Measurements from ENCODE around the gene GMPPA. TPM values are rescaled to one million over a fixed set of nuclear protein-coding genes. Genes with fewer than 3 reads are reported as not detected.

Gene GMPPA
- total and polyA plus RNA-seq, 10 donors: 21.2 to 45.5 (median 29.8) TPM

DNA sequence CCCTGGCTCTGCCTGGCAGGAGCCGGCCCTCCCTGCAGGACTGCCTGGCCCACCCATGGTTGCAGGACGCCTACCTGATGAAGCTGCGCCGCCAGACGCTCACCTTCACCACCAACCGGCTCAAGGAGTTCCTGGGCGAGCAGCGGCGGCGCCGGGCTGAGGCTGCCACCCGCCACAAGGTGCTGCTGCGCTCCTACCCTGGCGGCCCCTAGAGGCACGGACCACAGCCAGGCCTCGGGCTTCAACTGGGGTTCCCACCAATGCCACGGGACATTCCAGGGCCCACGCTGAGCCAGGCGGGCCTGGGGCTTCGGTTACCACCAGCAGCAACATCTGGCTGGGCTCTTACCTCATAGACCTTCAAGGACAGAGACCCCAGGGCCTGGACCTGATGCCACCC is 6.1 kb upstream of the GMPPA start:
- H3K9me3 ChIP-seq: no peaks in the 10 kb centered on the region
- TF ChIP-seq POLR2AphosphoS5 (IDR thresholded peaks at IDR 0.05) (no peak), POLR2A (IDR thresholded peaks at IDR 0.05) (no peak)
- TF ChIP-seq, protein P1, sequence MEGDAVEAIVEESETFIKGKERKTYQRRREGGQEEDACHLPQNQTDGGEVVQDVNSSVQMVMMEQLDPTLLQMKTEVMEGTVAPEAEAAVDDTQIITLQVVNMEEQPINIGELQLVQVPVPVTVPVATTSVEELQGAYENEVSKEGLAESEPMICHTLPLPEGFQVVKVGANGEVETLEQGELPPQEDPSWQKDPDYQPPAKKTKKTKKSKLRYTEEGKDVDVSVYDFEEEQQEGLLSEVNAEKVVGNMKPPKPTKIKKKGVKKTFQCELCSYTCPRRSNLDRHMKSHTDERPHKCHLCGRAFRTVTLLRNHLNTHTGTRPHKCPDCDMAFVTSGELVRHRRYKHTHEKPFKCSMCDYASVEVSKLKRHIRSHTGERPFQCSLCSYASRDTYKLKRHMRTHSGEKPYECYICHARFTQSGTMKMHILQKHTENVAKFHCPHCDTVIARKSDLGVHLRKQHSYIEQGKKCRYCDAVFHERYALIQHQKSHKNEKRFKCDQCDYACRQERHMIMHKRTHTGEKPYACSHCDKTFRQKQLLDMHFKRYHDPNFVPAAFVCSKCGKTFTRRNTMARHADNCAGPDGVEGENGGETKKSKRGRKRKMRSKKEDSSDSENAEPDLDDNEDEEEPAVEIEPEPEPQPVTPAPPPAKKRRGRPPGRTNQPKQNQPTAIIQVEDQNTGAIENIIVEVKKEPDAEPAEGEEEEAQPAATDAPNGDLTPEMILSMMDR (IDR thresholded peaks at IDR 0.05 in 8 of 11, conservative IDR thresholded peaks at IDR 0.05 in 3 of 11): no peak
- DNase-seq: no peak
- H3K4me3 ChIP-seq: no peak overlapping the region
- H3K36me3 ChIP-seq: no peaks in the 10 kb centered on the region
- no peak overlapping the region for H3K27ac ChIP-seq
- H3K27me3 ChIP-seq (replicated peaks in 1 of 7): peaks cover 8 to 100% (median 65%) of the 10 kb centered on the region in 7 donors
- peaks cover 11 to 23% (median 14%) of the 10 kb centered on the region in 6 donors for H3K4me1 ChIP-seq
- 53 to 71% (median 63%) methylated on average over 3 to 20 of the region's 20 CpGs for WGBS, 5 donors
- intact Hi-C loops (cut with DNase I; ENCODE audit: low total_unique reads): no loop called here

DNA sequence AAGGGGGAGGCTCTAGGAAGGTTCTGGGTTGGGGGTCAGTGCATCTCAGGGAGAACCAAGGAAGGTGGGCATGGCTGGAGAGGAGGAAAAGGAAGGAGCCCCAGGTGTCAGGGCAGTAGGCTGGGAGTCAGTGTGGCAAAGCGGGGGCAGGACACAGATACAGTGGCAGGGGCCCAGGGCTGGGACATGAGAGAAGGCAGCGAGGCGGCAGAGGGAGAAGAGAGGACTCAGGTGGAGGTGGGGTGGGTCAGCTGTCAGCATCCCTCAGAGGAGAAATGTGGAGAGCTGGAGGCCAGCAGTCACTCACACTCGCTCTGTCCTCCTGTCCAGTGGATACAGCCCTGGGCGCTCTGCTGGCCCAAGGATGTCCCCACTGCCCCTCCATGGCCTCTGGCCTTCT is 5.6 kb upstream of the GMPPA start:
- intact Hi-C loops (cut with DNase I; ENCODE audit: low total_unique reads): no loop called here
- 83 to 94% (median 91%) methylated on average over 5 of the region's 5 CpGs for WGBS, 5 donors
- Histone ChIP-seq H3K27me3 (replicated peaks in 1 of 7) (peaks cover 8 to 100% (median 69%) of the 10 kb centered on the region in 7 donors), H3K4me1 (peaks cover 16 to 28% (median 17%) of the 10 kb centered on the region in 6 donors), H3K4me3 (no peak overlapping the region), H3K36me3 (no peaks in the 10 kb centered on the region), H3K9me3 (no peaks in the 10 kb centered on the region), H3K27ac (no peak overlapping the region)
- DNase-seq: no peak
- TF ChIP-seq POLR2AphosphoS5 (IDR thresholded peaks at IDR 0.05) (no peak), POLR2A (IDR thresholded peaks at IDR 0.05) (no peak)
- TF ChIP-seq, protein P1 (IDR thresholded peaks at IDR 0.05 in 8 of 11, conservative IDR thresholded peaks at IDR 0.05 in 3 of 11): no peak

DNA sequence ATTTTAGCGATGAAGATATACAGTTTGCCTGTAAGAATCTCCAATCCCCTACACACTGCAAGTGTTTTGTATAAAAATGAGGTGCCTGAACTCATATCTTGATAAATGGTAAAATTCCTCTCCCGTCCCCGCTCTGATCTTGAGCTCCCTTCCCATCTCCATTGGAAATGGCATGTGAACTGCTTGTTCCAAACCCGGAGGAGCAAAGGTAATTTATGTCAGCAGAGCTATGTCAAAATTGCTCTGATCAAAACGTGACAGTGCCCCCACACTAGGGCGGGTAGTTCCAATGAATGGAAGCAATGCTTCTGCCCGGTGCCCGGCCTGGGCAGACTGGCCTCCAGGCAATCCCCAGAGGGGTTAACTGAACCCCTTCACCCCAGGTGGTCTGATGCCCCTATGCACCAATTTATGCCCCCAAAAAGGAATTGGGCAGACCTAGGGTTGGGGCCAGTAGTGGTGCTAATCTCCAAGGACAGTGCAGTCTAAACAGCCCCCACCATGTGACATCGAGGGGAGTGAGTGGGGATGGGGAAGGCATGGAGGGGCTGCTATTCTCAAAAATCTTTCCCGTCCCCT is 3.6 kb upstream of the GMPPA start:
- Histone ChIP-seq H3K36me3 (no peaks in the 10 kb centered on the region), H3K27ac (no peak overlapping the region), H3K9me3 (no peaks in the 10 kb centered on the region), H3K27me3 (replicated peaks in 1 of 7) (peaks cover 8 to 82% (median 64%) of the 10 kb centered on the region in 7 donors), H3K4me1 (peaks cover 19 to 44% (median 29%) of the 10 kb centered on the region in 6 donors), H3K4me3 (no peak overlapping the region)
- intact Hi-C loops (cut with DNase I; ENCODE audit: low total_unique reads): no loop called here
- DNase-seq: no peak
- no peak for TF ChIP-seq POLR2A (IDR thresholded peaks at IDR 0.05)
- TF ChIP-seq POLR2AphosphoS5 (IDR thresholded peaks at IDR 0.05): no peak
- TF ChIP-seq, protein P1 (IDR thresholded peaks at IDR 0.05 in 8 of 11, conservative IDR thresholded peaks at IDR 0.05 in 3 of 11): no peak
- 27 to 35% (median 30%) methylated on average over 7 to 10 of the region's 10 CpGs for WGBS, 5 donors

DNA sequence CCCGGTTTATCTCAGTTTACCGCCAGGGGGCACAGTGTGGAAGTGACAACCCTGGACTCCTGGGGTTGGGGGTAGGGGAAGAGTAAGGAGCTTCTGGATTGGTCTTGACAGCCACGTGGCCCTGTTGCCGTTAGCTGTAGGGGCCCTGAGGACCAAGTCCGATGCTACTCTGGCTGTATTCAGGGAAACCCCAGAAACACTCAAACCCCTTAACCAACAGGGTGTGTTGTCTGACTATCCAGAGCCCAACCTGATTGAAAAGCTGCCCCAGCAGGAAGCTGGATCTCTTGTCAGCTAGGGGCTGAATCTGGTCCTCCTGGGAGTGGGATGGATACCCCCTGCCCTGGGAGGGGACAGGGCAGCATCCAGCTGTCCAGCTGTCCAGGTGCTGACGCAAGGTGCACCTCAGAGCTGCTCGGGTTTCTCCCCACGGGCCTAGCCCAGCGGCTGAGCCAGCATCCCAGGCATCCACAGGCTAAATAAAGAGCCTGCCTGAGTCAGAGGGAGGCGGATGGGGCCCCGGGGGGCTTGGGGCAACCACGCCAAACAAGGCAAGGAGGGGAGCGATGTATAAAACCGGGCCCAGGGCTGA is 3.1 kb upstream of the GMPPA start:
- H3K27ac ChIP-seq: no peak overlapping the region
- 26 to 39% (median 29%) methylated on average over 5 to 14 of the region's 14 CpGs for WGBS, 5 donors
- intact Hi-C loops (cut with DNase I; ENCODE audit: low total_unique reads): no loop called here

More for the DNA sequence above, 3.1 kb upstream of the GMPPA start:
- no peak for DNase-seq
- no peak for TF ChIP-seq POLR2A (IDR thresholded peaks at IDR 0.05)
- TF ChIP-seq, protein P1 (IDR thresholded peaks at IDR 0.05 in 8 of 11, conservative IDR thresholded peaks at IDR 0.05 in 3 of 11): peak in 9 of 11 experiments; percentile 28 to 67 (median 53)
- peaks cover 8 to 76% (median 64%) of the 10 kb centered on the region in 7 donors for H3K27me3 ChIP-seq (replicated peaks in 1 of 7)
- H3K9me3 ChIP-seq: no peaks in the 10 kb centered on the region
- H3K4me3 ChIP-seq: no peak overlapping the region
- H3K4me1 ChIP-seq: peaks cover 19 to 49% (median 32%) of the 10 kb centered on the region in 6 donors
- H3K36me3 ChIP-seq: no peaks in the 10 kb centered on the region

Measured in spleen (tissue), 11 donors.